ENCODE results near the gene HOXD3.

- TF ChIP-seq EZH2 (IDR thresholded peaks at IDR 0.05): no peak
- TF ChIP-seq POLR2AphosphoS5 (IDR thresholded peaks at IDR 0.05; ENCODE audit: borderline replicate concordance, low read depth, low read length): peak; percentile 36; the same call in 1 of the 2 replicates
These were observed 535 bp downstream of the HOXD3 start for GRCh38 chr2:176157499-176158185.
